Retinal pigment epithelial cell (primary cell): ENCODE measurements around the gene RIOX2.

Experiments
- DNase-seq: peaks from one replicate; pipeline ENCODE4 v3.0.0-alpha.2; 2010; ENCODE audit warnings: low read depth
- H3K4me3 ChIP-seq: 2 replicates; pipeline ENCODE4 v1.5.1; 2011; ENCODE audit warnings: mild to moderate bottlenecking, low read length, control low read depth, moderate library complexity
- TF ChIP-seq, protein P1 (sequence below): conservative IDR thresholded peaks from 2 replicates; pipeline ENCODE4 v1.5.1; 2011; ENCODE audit warnings: low read depth, low read length, control low read depth, inconsistent platforms

The RIOX2 gene

DNA sequence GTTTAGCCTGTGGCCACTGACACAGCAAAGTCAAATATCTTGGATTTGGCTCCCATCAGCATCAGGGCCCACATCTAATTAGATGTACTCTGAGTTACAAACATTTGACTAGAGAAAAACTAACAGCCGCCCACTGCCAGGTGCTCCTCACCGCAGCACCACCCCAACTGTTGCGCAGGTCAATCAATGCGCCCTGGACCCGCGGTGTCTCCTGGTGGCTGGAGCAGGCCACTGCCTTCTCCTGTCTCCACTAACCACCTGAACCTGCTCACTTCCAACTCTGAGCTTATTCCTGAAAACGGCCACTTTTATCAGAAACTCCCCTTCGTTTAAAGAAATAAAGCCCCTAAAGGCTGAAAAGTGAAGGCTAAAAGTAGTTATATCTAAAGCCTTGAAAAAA lies 4.3 kb downstream of the RIOX2 start:
- TF ChIP-seq, protein P1, sequence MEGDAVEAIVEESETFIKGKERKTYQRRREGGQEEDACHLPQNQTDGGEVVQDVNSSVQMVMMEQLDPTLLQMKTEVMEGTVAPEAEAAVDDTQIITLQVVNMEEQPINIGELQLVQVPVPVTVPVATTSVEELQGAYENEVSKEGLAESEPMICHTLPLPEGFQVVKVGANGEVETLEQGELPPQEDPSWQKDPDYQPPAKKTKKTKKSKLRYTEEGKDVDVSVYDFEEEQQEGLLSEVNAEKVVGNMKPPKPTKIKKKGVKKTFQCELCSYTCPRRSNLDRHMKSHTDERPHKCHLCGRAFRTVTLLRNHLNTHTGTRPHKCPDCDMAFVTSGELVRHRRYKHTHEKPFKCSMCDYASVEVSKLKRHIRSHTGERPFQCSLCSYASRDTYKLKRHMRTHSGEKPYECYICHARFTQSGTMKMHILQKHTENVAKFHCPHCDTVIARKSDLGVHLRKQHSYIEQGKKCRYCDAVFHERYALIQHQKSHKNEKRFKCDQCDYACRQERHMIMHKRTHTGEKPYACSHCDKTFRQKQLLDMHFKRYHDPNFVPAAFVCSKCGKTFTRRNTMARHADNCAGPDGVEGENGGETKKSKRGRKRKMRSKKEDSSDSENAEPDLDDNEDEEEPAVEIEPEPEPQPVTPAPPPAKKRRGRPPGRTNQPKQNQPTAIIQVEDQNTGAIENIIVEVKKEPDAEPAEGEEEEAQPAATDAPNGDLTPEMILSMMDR = no peak
- H3K4me3 ChIP-seq = no peak overlapping the region
- DNase-seq = no peak

DNA sequence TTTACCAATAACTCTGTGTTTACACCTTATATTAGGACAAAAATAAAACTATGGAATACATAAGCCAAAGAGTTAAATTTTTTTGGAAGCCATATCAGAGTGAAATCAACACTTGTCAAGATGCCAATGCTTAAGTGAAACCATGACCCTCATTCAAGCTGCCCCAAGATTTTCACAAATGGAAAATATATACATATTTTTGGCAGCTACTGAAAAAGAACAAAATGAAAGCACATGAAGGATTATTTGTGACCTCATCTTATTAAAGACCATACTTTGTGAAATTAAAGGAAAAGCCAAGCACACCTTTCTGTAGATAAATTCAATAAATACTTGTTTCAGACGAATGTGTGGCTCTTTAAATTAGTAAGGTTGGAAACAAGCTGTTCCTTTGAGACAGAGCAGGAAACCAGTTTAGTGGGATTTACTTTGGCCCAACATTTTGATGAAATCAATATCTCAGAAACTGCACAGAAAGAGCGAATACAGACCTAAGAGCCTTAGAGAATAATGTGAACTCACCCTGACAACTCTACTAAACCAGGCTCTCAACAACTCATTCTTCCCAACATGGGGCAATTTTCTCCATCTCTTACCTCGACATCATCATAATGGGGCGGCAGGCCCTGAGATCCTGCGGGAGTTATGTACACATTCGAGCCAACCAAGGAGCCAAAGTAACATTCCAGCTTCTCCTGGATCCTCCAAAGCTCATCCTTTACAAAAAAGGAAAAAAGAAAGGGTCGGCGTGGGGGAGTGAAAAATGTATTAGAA lies 11.1 kb downstream of the RIOX2 start:
- no peak overlapping the region for H3K4me3 ChIP-seq
- TF ChIP-seq, protein P1 = no peak
- DNase-seq = no peak

DNA sequence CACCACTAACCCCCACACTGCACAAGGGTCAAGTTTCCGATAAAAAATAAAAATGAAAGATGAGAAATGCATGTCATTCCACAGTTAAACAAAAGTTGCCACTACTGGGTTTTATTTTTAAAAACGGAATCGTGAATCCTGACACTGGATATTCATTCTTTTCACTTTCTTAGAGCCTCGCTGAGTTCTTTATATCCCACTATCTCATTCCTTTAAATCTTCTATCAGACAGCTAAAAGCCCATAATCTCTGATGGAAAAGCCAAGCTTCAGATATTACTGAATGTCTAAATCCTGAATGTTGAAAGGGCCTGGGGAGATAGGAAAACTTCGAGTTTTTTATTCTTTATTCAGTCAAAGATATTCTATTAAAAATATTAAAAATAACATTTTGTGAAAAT lies 11.7 kb downstream of the RIOX2 start:
- DNase-seq = no peak
- TF ChIP-seq, protein P1 = no peak
- H3K4me3 ChIP-seq = no peak overlapping the region

DNA sequence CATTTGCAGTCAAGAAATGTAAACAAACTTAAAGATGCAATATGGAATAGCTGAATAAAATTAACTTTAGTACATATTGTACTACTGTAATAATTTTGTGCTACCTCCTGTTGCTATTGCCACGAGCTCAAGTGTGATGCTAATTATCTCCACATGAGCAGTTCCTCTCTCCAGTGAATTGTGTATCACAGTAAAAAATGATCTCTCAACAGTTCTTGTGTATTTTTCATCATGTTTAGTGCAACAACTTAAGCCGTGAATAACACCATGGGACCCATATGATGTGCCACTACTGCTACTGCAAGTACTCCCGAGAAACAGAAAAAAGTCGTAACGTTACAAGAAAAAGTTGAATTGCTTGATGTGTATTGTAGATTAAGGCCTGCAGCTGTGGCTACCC lies 12.4 kb downstream of the RIOX2 start:
- H3K4me3 ChIP-seq = no peak overlapping the region
- no peak for DNase-seq
- TF ChIP-seq, protein P1 = no peak

DNA sequence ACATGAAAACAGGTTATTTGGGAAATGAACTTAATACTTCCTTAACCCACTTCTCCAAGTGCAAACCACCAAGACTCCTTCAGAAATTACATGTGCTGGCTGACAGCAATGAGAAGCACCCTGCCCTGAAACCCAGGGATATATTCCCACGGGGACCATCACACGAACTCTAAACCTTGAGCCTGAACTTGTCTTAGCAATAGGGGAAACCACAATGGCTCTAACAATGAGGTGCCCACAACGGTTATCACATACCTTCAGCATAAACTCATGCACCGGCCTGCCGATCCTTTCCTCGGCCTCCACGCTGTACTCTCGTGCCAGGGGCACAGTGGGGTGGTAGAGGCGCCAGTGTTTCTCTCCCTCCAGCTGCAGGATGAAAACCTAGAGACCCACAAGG lies 13.4 kb downstream of the RIOX2 start:
- no peak overlapping the region for H3K4me3 ChIP-seq
- DNase-seq = no peak
- TF ChIP-seq, protein P1 = no peak

DNA sequence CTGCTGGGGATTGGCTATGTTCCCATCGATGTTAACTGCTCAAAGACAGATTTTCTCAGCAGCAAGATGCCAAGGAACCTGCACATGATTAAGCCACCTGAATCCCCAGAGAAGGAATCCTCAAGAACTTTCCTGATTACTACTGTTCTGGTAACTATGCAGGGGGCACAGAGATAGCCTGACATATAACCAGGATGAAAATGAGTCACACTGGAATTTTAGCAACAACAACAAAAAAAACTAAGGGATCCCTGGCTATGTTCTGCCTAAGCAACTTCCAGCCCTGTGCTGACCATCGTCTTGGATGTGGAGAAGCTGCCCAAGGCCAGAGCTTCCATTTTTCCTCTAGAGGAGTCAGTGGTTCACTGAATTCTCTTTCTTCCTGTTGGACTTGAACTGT lies 13.8 kb downstream of the RIOX2 start:
- H3K4me3 ChIP-seq = no peak overlapping the region
- TF ChIP-seq, protein P1 = no peak
- no peak for DNase-seq

DNA sequence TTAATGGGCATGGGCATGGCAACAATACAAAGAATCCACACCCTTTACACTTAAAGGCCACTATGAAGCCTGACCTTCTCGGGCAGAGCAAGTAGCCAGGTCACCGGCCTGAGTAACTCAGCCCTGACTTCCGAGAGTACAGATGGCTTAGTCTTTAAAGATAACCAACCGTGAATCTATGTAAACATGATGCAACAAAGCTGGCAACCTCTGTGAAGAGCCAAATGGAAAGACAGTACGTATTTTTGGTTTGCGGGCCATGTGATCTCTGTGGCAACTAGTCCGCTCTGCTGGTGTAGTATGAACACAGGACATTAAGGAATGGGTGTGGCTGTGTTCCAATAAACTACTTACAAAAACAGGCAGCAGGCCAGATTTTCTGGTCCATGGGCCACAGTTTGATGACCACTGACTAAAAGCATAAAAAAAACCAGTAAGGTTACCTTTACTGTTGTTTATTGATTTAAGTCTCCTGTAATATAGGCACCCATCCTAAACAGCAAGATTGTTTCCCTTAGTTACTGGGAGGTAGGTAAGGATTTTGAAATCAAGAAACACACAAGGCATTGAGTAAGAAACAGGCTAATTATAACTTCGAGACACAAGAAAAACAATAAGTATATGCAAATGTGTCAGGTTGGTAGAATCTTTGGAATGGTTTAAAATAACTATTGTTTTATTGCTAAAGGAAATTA lies 14.5 kb downstream of the RIOX2 start:
- no peak for DNase-seq
- TF ChIP-seq, protein P1 = no peak

More for the DNA sequence above, 14.5 kb downstream of the RIOX2 start:
- no peak overlapping the region for H3K4me3 ChIP-seq
